Mesendoderm (in vitro differentiated cells): ENCODE results near the gene TIMP3.
A peak's percentile ranks its signal among the peaks of the same experiment; 100 is the strongest.

Experiments
- DNase-seq: peaks from one replicate; pipeline ENCODE4 v3.0.0; 2013
- H2AK5ac ChIP-seq: 2 replicates; pipeline ENCODE4 v1.6.1; 2013; ENCODE audit warnings: low read length, inconsistent platforms
- H2BK120ac ChIP-seq: 2 replicates; pipeline ENCODE4 v1.6.1; 2013; ENCODE audit warnings: low read depth, mild to moderate bottlenecking, low read length, moderate library complexity, mixed read lengths
- H2BK15ac ChIP-seq: replicated peaks from 2 replicates; pipeline ENCODE4 v1.6.1; 2013; ENCODE audit warnings: low read depth, mild to moderate bottlenecking, moderate library complexity
- H2BK5ac ChIP-seq: 2 replicates; pipeline ENCODE4 v1.6.1; 2013; ENCODE audit warnings: low read length, inconsistent platforms
- H3K18ac ChIP-seq: 2 replicates; pipeline ENCODE4 v1.6.1; 2013; ENCODE audit warnings: mild to moderate bottlenecking, low read length, mixed read lengths
- H3K23ac ChIP-seq: one replicate; pipeline ENCODE4 v1.6.1; 2013; ENCODE audit warnings: low read length
- H3K27ac ChIP-seq: 2 replicates; pipeline ENCODE4 v1.5.1; 2013; ENCODE audit warnings: low read depth, mild to moderate bottlenecking, inconsistent platforms, low read length, moderate library complexity
- H3K27me3 ChIP-seq: 2 replicates; pipeline ENCODE4 v1.6.1; 2013; ENCODE audit warnings: low read length, control low read depth, mild to moderate bottlenecking, inconsistent platforms; ENCODE audit not compliant: insufficient read depth, poor library complexity
- H3K36me3 ChIP-seq: 2 replicates; pipeline ENCODE4 v1.6.1; 2013; ENCODE audit warnings: low read length, inconsistent platforms; ENCODE audit not compliant: control insufficient read depth, insufficient read depth
- H3K4ac ChIP-seq: one replicate; pipeline ENCODE4 v1.6.1; 2013; ENCODE audit warnings: low read depth, mild to moderate bottlenecking, low read length, moderate library complexity
- H3K4me1 ChIP-seq: 2 replicates; pipeline ENCODE4 v1.6.1; 2013; ENCODE audit warnings: low read depth, low read length, inconsistent platforms; ENCODE audit not compliant: control insufficient read depth
- H3K4me2 ChIP-seq: 2 replicates; pipeline ENCODE4 v1.6.1; 2013; ENCODE audit warnings: low read length
- H3K4me3 ChIP-seq: 2 replicates; pipeline ENCODE4 v1.5.1; 2013; ENCODE audit warnings: mild to moderate bottlenecking, low read length
- H3K56ac ChIP-seq: one replicate; pipeline ENCODE4 v1.6.1; 2013; ENCODE audit warnings: low read length
- H3K79me1 ChIP-seq: 2 replicates; pipeline ENCODE4 v1.6.1; 2013; ENCODE audit warnings: low read length, inconsistent platforms
- H3K79me2 ChIP-seq: 2 replicates; pipeline ENCODE4 v1.6.1; 2013; ENCODE audit warnings: mild to moderate bottlenecking, low read length; ENCODE audit not compliant: control insufficient read depth, insufficient read depth
- H3K9ac ChIP-seq: 2 replicates; pipeline ENCODE4 v1.6.1; 2013; ENCODE audit warnings: low read length, inconsistent platforms
- H4K5ac ChIP-seq: one replicate; pipeline ENCODE4 v1.6.1; 2013; ENCODE audit warnings: low read length
- H4K8ac ChIP-seq: one replicate; pipeline ENCODE4 v1.6.1; 2013; ENCODE audit warnings: low read depth, mild to moderate bottlenecking, control low read depth, low read length, moderate library complexity
- WGBS: extraction: QIAGEN DNeasy Blood & Tissue Kit; methylation state at CpG from one replicate; pipeline ENCODE4 v1.1.7; 2013; ENCODE audit warnings: low lambda C conversion rate, missing lambda C conversion rate; ENCODE audit not compliant: insufficient coverage; ENCODE audit errors: extremely low coverage; 5-methylcytosine and 5-hydroxymethylcytosine counted together

The TIMP3 gene

DNA sequence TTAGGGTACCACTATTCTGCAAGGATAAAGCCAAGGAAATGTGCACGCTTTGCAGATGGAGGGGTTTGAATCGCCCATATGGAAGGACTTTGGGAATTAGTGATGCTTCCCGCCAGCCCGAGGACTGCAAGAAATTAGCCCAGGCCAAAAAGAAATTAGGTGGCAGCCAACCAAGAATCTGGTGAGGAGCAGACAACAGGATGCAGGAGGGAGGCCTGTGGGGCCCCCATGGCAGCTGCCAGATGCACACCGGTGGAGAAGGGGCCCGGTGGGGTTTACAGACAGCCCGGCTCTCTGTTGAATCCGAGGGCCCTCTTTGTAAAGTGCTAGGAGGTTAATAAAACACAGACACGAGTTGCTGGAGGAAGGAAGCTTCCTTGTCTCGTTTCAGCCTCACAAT lies 73.5 kb downstream of the TIMP3 start:
- no peaks in the 10 kb centered on the region for H3K36me3 ChIP-seq
- H2AK5ac ChIP-seq: no peak overlapping the region
- DNase-seq: no peak
- no peak overlapping the region for H3K4me3 ChIP-seq
- no peak overlapping the region for H4K8ac ChIP-seq
- H3K4me2 ChIP-seq: no peak overlapping the region
- H3K4me1 ChIP-seq: no peaks in the 10 kb centered on the region
- no peak overlapping the region for H2BK15ac ChIP-seq
- no peak overlapping the region for H3K23ac ChIP-seq
- no peak overlapping the region for H2BK120ac ChIP-seq
- H3K4ac ChIP-seq: no peak overlapping the region
- no peak overlapping the region for H3K9ac ChIP-seq
- no peak overlapping the region for H2BK5ac ChIP-seq
- H3K27ac ChIP-seq: no peak overlapping the region
- no peaks in the 10 kb centered on the region for H3K79me1 ChIP-seq
- no peak overlapping the region for H3K18ac ChIP-seq
- H4K5ac ChIP-seq: no peak overlapping the region
- no peak overlapping the region for H3K56ac ChIP-seq
- no peaks in the 10 kb centered on the region for H3K27me3 ChIP-seq
- H3K79me2 ChIP-seq: no peaks in the 10 kb centered on the region
- no CpG with 5 or more reads among the region's 10 CpGs for WGBS

DNA sequence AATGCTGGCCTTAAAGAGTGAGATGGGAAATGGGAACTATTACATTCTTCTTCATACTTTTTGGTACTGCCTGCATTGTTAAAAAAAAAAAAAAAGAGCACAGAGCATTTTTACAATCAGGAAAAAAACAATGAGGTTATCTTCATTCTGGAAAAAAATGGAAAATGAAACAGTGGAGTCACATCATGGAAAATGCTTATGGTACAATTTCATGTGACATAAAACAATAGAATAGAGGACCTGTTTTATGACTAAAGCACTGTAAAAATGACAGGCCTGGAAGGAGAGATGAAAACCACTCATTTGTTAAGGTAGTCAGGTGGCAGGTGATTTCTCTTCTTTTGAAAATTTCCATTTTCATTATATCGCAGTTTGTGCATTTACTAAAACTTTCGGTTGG lies 75.0 kb downstream of the TIMP3 start:
- Histone ChIP-seq H3K27ac (no peak overlapping the region), H3K27me3 (no peaks in the 10 kb centered on the region), H3K79me1 (no peaks in the 10 kb centered on the region), H3K18ac (no peak overlapping the region), H3K36me3 (no peaks in the 10 kb centered on the region), H3K56ac (no peak overlapping the region), H3K4me1 (peaks cover 4% of the 10 kb centered on the region), H3K9ac (no peak overlapping the region), H3K23ac (no peak overlapping the region), H3K4me3 (no peak overlapping the region), H2BK5ac (no peak overlapping the region), H3K4me2 (no peak overlapping the region), H2BK15ac (no peak overlapping the region), H3K79me2 (no peaks in the 10 kb centered on the region), H2AK5ac (no peak overlapping the region), H4K5ac (no peak overlapping the region), H4K8ac (no peak overlapping the region), H2BK120ac (no peak overlapping the region), H3K4ac (no peak overlapping the region)
- DNase-seq: no peak
- WGBS: 100% methylated on average over 1 of the region's 2 CpGs

DNA sequence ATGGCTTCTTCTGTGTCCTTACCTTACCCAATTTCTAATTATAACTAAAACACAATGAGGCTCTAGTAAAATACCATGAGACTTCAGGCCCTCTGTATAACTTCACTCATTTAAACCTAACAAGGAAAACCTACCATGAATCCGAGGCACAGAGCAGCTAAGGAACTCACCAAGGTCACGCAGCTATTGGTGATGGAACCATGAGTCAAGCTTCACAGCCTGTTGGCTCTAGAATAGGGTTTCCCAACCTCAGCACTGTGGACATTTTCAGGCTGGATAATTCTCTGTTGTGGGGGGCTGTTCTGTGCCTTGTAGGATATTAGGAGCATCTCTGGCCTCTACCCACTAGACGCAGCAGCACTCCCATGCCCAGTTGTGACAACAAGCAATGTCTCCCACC lies 75.7 kb downstream of the TIMP3 start:
- H3K18ac ChIP-seq: no peak overlapping the region
- no peaks in the 10 kb centered on the region for H3K36me3 ChIP-seq
- no peak overlapping the region for H2AK5ac ChIP-seq
- H3K23ac ChIP-seq: no peak overlapping the region
- H2BK5ac ChIP-seq: no peak overlapping the region
- peaks cover 4% of the 10 kb centered on the region for H3K4me1 ChIP-seq
- H3K79me1 ChIP-seq: no peaks in the 10 kb centered on the region
- no peak overlapping the region for H3K9ac ChIP-seq
- no peak overlapping the region for H4K8ac ChIP-seq
- H3K4ac ChIP-seq: no peak overlapping the region
- H3K4me2 ChIP-seq: no peak overlapping the region
- no peak for DNase-seq
- no CpG with 5 or more reads among the region's 3 CpGs for WGBS
- no peak overlapping the region for H3K4me3 ChIP-seq
- no peaks in the 10 kb centered on the region for H3K79me2 ChIP-seq
- H3K56ac ChIP-seq: no peak overlapping the region
- H3K27ac ChIP-seq: no peak overlapping the region
- no peak overlapping the region for H4K5ac ChIP-seq
- H3K27me3 ChIP-seq: no peaks in the 10 kb centered on the region
- no peak overlapping the region for H2BK120ac ChIP-seq
- no peak overlapping the region for H2BK15ac ChIP-seq

DNA sequence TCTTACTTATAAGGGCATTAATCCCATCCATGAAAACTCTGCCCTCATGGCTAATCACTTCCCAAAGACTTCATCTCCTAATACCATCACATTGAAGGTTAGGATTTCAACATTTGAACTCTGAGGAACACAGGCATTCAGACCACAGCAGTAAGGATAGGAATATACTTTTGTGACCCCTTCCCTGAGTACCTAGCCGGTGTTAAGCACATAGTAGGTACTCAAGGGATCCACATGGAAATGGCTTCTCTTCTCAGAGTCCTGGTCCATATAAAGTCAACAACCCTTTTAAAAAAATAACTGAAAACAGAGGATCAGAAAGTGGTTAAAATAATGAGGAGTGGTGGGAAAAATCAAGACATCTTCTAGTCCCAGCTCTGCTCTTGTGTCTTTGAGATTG lies 78.0 kb downstream of the TIMP3 start:
- Histone ChIP-seq H3K27me3 (no peaks in the 10 kb centered on the region), H3K9ac (no peak overlapping the region), H2BK120ac (no peak overlapping the region), H2BK5ac (no peak overlapping the region), H3K23ac (no peak overlapping the region), H3K4me1 (peaks cover 4% of the 10 kb centered on the region), H4K8ac (no peak overlapping the region), H3K4me3 (no peak overlapping the region), H2AK5ac (no peak overlapping the region), H4K5ac (no peak overlapping the region), H3K4ac (no peak overlapping the region), H3K79me1 (no peaks in the 10 kb centered on the region), H3K4me2 (no peak overlapping the region), H3K18ac (peak overlapping the region; percentile 16), H3K36me3 (no peaks in the 10 kb centered on the region), H3K79me2 (no peaks in the 10 kb centered on the region), H3K56ac (no peak overlapping the region), H3K27ac (no peak overlapping the region), H2BK15ac (no peak overlapping the region)
- no CpG with 5 or more reads among the region's 1 CpG for WGBS
- no peak for DNase-seq

DNA sequence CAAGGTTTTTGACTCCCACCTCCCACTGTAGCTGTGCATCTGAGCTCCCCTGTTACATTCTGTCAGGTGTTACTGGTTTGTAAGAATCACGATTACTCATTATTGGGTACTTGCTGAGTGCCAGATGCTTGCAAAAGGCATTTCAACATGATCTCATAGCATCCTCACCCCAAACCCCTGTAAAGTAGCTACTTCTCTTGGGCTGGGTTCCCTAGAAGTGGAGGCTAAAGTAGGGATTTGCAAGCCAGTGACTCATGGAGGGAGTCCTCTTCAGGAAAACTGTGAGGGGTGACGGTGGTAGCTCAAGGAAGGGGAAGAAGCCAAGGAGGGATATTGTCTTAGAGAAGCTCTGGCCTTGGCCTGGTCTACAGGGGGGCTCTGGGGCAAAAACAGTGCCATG lies 78.6 kb downstream of the TIMP3 start:
- no peak for DNase-seq
- Histone ChIP-seq H3K36me3 (no peaks in the 10 kb centered on the region), H3K9ac (no peak overlapping the region), H2BK15ac (no peak overlapping the region), H3K79me1 (no peaks in the 10 kb centered on the region), H3K23ac (no peak overlapping the region), H2BK5ac (no peak overlapping the region), H3K27ac (no peak overlapping the region), H3K18ac (peak overlapping the region; percentile 16), H2AK5ac (no peak overlapping the region), H3K27me3 (no peaks in the 10 kb centered on the region), H3K4me3 (no peak overlapping the region), H3K4me1 (peaks cover 4% of the 10 kb centered on the region), H3K56ac (no peak overlapping the region), H4K5ac (no peak overlapping the region), H3K79me2 (no peaks in the 10 kb centered on the region), H3K4ac (no peak overlapping the region), H3K4me2 (no peak overlapping the region), H2BK120ac (no peak overlapping the region), H4K8ac (no peak overlapping the region)
- WGBS: no CpG with 5 or more reads among the region's 2 CpGs

DNA sequence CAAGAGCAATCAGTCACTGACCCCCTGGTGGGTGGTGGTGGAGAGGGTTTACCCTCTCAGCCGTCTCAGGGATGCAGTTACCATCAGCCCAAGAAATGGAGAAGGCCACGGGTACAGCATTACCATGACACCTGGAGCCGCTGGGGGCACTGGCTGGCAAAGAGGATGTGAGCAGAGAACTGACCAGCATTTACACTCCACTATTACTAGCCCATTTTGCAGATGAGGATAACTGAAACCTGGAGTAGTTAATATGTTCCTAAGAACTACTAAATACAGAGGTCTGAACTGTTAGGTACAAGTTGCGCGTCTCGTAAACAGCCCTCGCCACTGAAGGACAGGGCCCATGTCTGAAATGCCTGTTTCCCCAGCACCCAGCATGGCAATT lies 79.0 kb downstream of the TIMP3 start:
- Histone ChIP-seq H2AK5ac (no peak overlapping the region), H3K56ac (no peak overlapping the region), H3K4me3 (no peak overlapping the region), H3K79me2 (no peaks in the 10 kb centered on the region), H3K4ac (no peak overlapping the region), H3K79me1 (no peaks in the 10 kb centered on the region), H3K36me3 (no peaks in the 10 kb centered on the region), H3K4me1 (peaks cover 4% of the 10 kb centered on the region), H3K9ac (no peak overlapping the region), H4K5ac (no peak overlapping the region), H3K27me3 (no peaks in the 10 kb centered on the region), H3K4me2 (no peak overlapping the region), H2BK15ac (no peak overlapping the region), H4K8ac (no peak overlapping the region), H2BK5ac (no peak overlapping the region), H3K18ac (no peak overlapping the region), H3K27ac (peak overlapping the region; percentile 6), H3K23ac (no peak overlapping the region), H2BK120ac (no peak overlapping the region)
- no peak for DNase-seq
- WGBS: no CpG with 5 or more reads among the region's 7 CpGs
